Endothelial cell of umbilical vein (primary cell): ENCODE measurements around the gene FABP7. TPM values are rescaled to one million over a fixed set of nuclear protein-coding genes. Genes with fewer than 3 reads are reported as not detected.

Experiments
- BruUV-seq: library from RNA; stranded (reverse); fragments of 400-500 nt; replicated peaks from 2 replicates; lab custom pipeline; 2021; lab: Mats Ljungman, UMichigan
- CTCF ChIA-PET: fragments of 300-600, 350-600 bp; sonication (Branson Sonifier 250); formaldehyde crosslinking; loops from one replicate; lab custom pipeline; 2021; ENCODE audit warnings: antibody characterized with exemption, inconsistent platforms; lab: Charles Lee
- POLR2A ChIA-PET: fragments of 300-600, 350-600 bp; sonication (Branson Sonifier 250); formaldehyde crosslinking; loops from one replicate; lab custom pipeline; 2021; ENCODE audit warnings: antibody characterized with exemption, inconsistent platforms; lab: Charles Lee
- DNase-seq: peaks from one replicate; pipeline ENCODE4 v3.0.0-alpha.2; 2011; ENCODE audit warnings: low read depth, low spot score
- FAIRE-seq: peaks from 2 replicates; lab custom pipeline; 2011; peaks lifted over from hg19 to GRCh38; lab: Jason Lieb, UNC
- H2AFZ ChIP-seq: 2 replicates; pipeline ENCODE4 v1.6.0; 2012; ENCODE audit warnings: low read depth, low read length, control low read depth, inconsistent platforms
- H3K27ac ChIP-seq: 2 replicates; pipeline ENCODE4 v1.5.1; 2011; ENCODE audit warnings: low read depth, mild to moderate bottlenecking, control low read depth, low read length, moderate library complexity; ENCODE audit not compliant: insufficient read depth
- H3K27me3 ChIP-seq, 2 experiments: 2 replicates each; pipeline versions ENCODE4 v1.6.0 to v1.6.1; 2011; ENCODE audit warnings: low read length in 2 of 2, mixed read lengths in 1 of 2; ENCODE audit not compliant: control insufficient read depth in 2 of 2, insufficient read depth in 2 of 2
- H3K36me3 ChIP-seq, 2 experiments: 2 replicates in 1 of 2; 3 replicates in 1 of 2; pipeline ENCODE4 v1.5.1; 2011; ENCODE audit warnings: low read length in 2 of 2, mild to moderate bottlenecking in 1 of 2, moderate library complexity in 1 of 2; ENCODE audit not compliant: control insufficient read depth in 2 of 2, insufficient read depth in 2 of 2; ENCODE audit errors: extremely low read depth in 1 of 2
- H3K4me1 ChIP-seq: 3 replicates; pipeline ENCODE4 v1.5.1; 2011; ENCODE audit warnings: mild to moderate bottlenecking, low read length; ENCODE audit not compliant: control insufficient read depth, insufficient read depth; ENCODE audit errors: extremely low read depth
- H3K4me2 ChIP-seq: 2 replicates; pipeline ENCODE4 v1.6.1; 2011; ENCODE audit warnings: low read length, control low read depth, mixed read lengths; ENCODE audit not compliant: insufficient read depth
- H3K4me3 ChIP-seq, 3 experiments: fragments of 200-600 bp in 1 of 3; sonication (generic), shearing (Covaris generic) in 1 of 3; replicated peaks in 1 of 3; 2 replicates each; pipeline ENCODE4 v1.5.1; 2011 to 2016; ENCODE audit warnings: control low read depth in 3 of 3, low read length in 3 of 3, mild to moderate bottlenecking in 2 of 3, inconsistent platforms in 1 of 3, low read depth in 1 of 3, moderate library complexity in 1 of 3; ENCODE audit not compliant: insufficient read depth in 1 of 3
- H3K79me2 ChIP-seq: 2 replicates; pipeline ENCODE4 v1.6.0; 2012; ENCODE audit warnings: low read length, inconsistent platforms; ENCODE audit not compliant: control insufficient read depth, insufficient read depth
- H3K9ac ChIP-seq: replicated peaks from 2 replicates; pipeline ENCODE3; 2011; ENCODE audit warnings: low read length, control low read depth; ENCODE audit not compliant: insufficient read depth; ENCODE audit errors: extremely low read depth
- H3K9me1 ChIP-seq: replicated peaks from 3 replicates; pipeline ENCODE4 v1.6.0; 2011; ENCODE audit warnings: mild to moderate bottlenecking, low read length; ENCODE audit not compliant: control insufficient read depth, insufficient read depth; ENCODE audit errors: extremely low read depth
- H3K9me3 ChIP-seq: replicated peaks from 2 replicates; pipeline ENCODE4 v1.5.1; 2012; ENCODE audit warnings: low read length, inconsistent platforms; ENCODE audit not compliant: control insufficient read depth, insufficient read depth
- H4K20me1 ChIP-seq: replicated peaks from 2 replicates; pipeline ENCODE3; 2011; ENCODE audit warnings: mild to moderate bottlenecking, low read length; ENCODE audit not compliant: control insufficient read depth, insufficient read depth; ENCODE audit errors: extremely low read depth
- CTCF ChIP-seq, 2 donors: IDR thresholded peaks; 1 replicate in 1 of 2; 2 replicates in 1 of 2; pipeline ENCODE4 v1.5.1; 2011; ENCODE audit warnings: low read length in 2 of 2, mild to moderate bottlenecking in 2 of 2, moderate library complexity in 2 of 2, control low read depth in 1 of 2, inconsistent platforms in 1 of 2, low read depth in 1 of 2; ENCODE audit not compliant: insufficient read depth in 1 of 2; ENCODE audit errors: extremely low read depth in 1 of 2
- EZH2 ChIP-seq: IDR thresholded peaks from 2 replicates; pipeline ENCODE4 v1.6.1; 2012; ENCODE audit warnings: borderline replicate concordance, low read depth, mild to moderate bottlenecking, moderate library complexity, low read length, inconsistent platforms; ENCODE audit not compliant: severe bottlenecking
- FOS ChIP-seq: IDR thresholded peaks from 2 replicates; pipeline ENCODE4 v1.6.1; 2011; ENCODE audit warnings: mild to moderate bottlenecking, low read length, moderate library complexity, borderline replicate concordance; ENCODE audit not compliant: insufficient read depth
- GATA2 ChIP-seq: IDR thresholded peaks from 2 replicates; pipeline ENCODE4 v1.7.0; 2011; ENCODE audit warnings: low read depth, mild to moderate bottlenecking, moderate library complexity, mixed read lengths, low read length; ENCODE audit not compliant: insufficient read length, insufficient read depth
- JUN ChIP-seq: IDR thresholded peaks from 2 replicates; pipeline ENCODE4 v1.6.1; 2011; ENCODE audit warnings: borderline replicate concordance, low read depth; ENCODE audit not compliant: insufficient read length, insufficient read depth
- MAX ChIP-seq: IDR thresholded peaks from 2 replicates; pipeline ENCODE4 v1.6.1; 2011; ENCODE audit not compliant: insufficient read depth, insufficient read length
- POLR2A ChIP-seq: IDR thresholded peaks from 2 replicates; pipeline ENCODE4 v1.6.1; 2012; ENCODE audit warnings: low read depth, mild to moderate bottlenecking, control low read depth, low read length
- POLR2AphosphoS5 ChIP-seq: IDR thresholded peaks from 2 replicates; pipeline ENCODE4 v1.6.1; 2012; ENCODE audit warnings: low read depth, mild to moderate bottlenecking, control low read depth, low read length, moderate library complexity; ENCODE audit not compliant: insufficient read depth
- dilution Hi-C: fragments of 300-500 bp; cut with MboI; formaldehyde crosslinking; loops from one replicate; pipeline ENCODE4 v1.15.0; 2019; ENCODE audit warnings: low sequenced_read_pairs; ENCODE audit not compliant: extremely low pct_ligation_motif_present
- intact Hi-C: fragments of 100-400 bp; cut with micrococcal nuclease; formaldehyde crosslinking; loops from one replicate; pipeline ENCODE4 v1.10.0; 2022
- polyA plus RNA-seq, 4 experiments: library from polyadenylated mRNA; depleted of rRNA in 3 of 4; stranded (reverse) in 3 of 4; unstranded in 1 of 4; fragments of >200 nt; gene quantifications; 2 replicates each; pipeline versions ENCODE4 v1.2.1 to v1.2.3, GENCODE V29; 2011 to 2012; ENCODE audit warnings: missing spikeins in 1 of 4
- total RNA-seq: library from RNA; stranded (reverse); gene quantifications from 2 replicates; pipeline ENCODE4 v1.2.3, GENCODE V29; 2021

The FABP7 gene
- total and polyA plus RNA-seq, 2 donors (not counting 3 experiments of a cell fraction or from before 2014, with no cell fraction given): not detected

- Histone ChIP-seq H3K4me3 (no peak overlapping the region), H3K27ac (no peak overlapping the region), H3K9ac (no peak overlapping the region), H3K9me1 (no peaks in the 10 kb centered on the region), H2AFZ (no peak overlapping the region), H3K79me2 (no peaks in the 10 kb centered on the region), H3K4me2 (no peak overlapping the region), H3K36me3 (no peaks in the 10 kb centered on the region), H3K27me3 (no peaks in the 10 kb centered on the region), H3K9me3 (no peaks in the 10 kb centered on the region), H3K4me1 (no peaks in the 10 kb centered on the region), H4K20me1 (no peaks in the 10 kb centered on the region)
- dilution Hi-C loops: no loop called here
- BruUV-seq: no TSS peak
- DNase-seq (no peak), FAIRE-seq (no peak)
- ChIA-PET POLR2A (no interaction called here), CTCF (interaction anchor here (1.0 to 1.2 kb wide), 2 partner anchors 14 to 34 kb away, joined by 3 to 4 read pairs; no protein-coding TSS in a partner anchor)
- intact Hi-C loops: no loop called here
- TF ChIP-seq JUN (no peak), POLR2A (no peak), GATA2 (no peak), FOS (no peak), EZH2 (no peak), POLR2AphosphoS5 (no peak), MAX (no peak), CTCF (IDR thresholded peaks at IDR 0.05; ENCODE audit: extremely low read depth in 1 of 2, insufficient read depth in 1 of 2, low read depth in 1 of 2, low read length in 2 of 2) (no peak)
Observed at GRCh38 chr6:122825163-122825562, 45.6 kb downstream of the FABP7 start.
